ENCODE measurements around the gene AOPEP.

DNA sequence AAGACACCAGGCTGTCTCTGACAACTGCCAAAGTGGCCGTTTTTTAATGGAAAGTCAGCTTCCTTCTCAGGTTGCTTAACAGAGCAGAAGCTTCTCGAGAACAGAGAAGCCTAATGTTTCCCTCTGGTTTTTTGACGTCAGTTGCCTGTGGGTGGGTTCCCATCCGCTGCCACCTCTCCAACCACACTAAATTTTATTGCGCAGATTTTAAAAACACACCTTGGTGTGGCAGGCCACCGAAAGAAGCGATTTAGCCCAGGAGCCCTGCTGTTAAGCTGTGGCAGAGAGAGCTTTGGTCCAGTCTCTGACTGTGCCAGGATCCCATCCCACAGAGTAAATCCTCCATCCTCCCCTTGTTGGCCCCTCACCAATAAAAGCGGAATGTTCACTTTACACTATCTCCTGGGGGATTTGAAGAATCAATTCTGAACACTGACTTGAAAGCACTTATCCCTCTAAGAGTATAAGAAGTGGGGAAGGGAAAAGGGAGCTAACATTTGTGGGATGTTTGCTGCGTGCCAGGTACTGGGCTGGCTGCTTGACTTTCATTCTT is 181.6 kb downstream of the AOPEP start:
- no peak for TF ChIP-seq SP3 (tag by site-specific recombination; IDR thresholded peaks at IDR 0.05)
- TF ChIP-seq ZNF692 (tag by site-specific recombination; IDR thresholded peaks at IDR 0.05): no peak
- no peak for TF ChIP-seq ZNF768 (tag by site-specific recombination; IDR thresholded peaks at IDR 0.05)
- TF ChIP-seq ZNF155 (tag by site-specific recombination; IDR thresholded peaks at IDR 0.05): no peak

Data from HEK293 (cell line).